DOHH2 (cell line): Measurements from ENCODE around the gene ATP8A2.

Experiments used
- CTCF ChIP-seq: fragments of 200-600 bp; sonication (generic); IDR thresholded peaks from one replicate; pipeline ENCODE4 v1.5.1; 2014; ENCODE audit warnings: antibody characterized with exemption, mild to moderate bottlenecking, low read depth, low read length; ENCODE audit not compliant: poor library complexity, severe bottlenecking
- EZH2phosphoT487 ChIP-seq: fragments of 200-600 bp; sonication (generic); IDR thresholded peaks from 2 replicates; pipeline ENCODE4 v1.6.1; 2017; ENCODE audit warnings: borderline replicate concordance, mild to moderate bottlenecking, antibody characterized with exemption, low read length, moderate library complexity, mixed read lengths

DNA sequence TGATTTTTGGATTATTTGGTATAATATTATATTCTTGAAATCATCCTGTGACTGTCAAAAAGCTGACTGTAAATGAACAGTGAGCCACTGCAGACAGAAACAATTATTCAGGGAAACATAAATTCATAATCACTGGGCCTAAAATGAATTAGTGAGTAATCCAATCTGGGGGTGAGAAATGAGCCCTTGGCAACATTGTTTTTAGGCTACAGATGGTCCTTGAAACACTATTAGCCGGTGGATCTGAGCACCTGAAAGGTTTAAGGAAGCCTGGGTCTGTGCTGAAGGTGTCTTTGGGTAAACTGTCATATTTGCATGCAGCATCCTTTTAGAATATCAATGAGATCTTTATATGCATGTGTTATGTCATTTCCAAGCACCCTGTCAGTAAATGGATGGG lies 290.7 kb downstream of the ATP8A2 start:
- TF ChIP-seq CTCF (no peak), EZH2phosphoT487 (no peak)
